GM21360 (cell line): ENCODE results near the gene BPI.
"Not testable (repeated sequence)": the region's sequence is repeated elsewhere in the genome, so short reads cannot be mapped to it uniquely, and the experiment has no call there.

Experiments
- ATAC-seq: cut with Tn5 transposase; IDR thresholded peaks from one replicate; pipeline ENCODE4 v1.9.1; 2021; ENCODE audit warnings: mild to moderate bottlenecking, moderate library complexity; ENCODE audit not compliant: unreplicated experiment

The BPI gene

DNA sequence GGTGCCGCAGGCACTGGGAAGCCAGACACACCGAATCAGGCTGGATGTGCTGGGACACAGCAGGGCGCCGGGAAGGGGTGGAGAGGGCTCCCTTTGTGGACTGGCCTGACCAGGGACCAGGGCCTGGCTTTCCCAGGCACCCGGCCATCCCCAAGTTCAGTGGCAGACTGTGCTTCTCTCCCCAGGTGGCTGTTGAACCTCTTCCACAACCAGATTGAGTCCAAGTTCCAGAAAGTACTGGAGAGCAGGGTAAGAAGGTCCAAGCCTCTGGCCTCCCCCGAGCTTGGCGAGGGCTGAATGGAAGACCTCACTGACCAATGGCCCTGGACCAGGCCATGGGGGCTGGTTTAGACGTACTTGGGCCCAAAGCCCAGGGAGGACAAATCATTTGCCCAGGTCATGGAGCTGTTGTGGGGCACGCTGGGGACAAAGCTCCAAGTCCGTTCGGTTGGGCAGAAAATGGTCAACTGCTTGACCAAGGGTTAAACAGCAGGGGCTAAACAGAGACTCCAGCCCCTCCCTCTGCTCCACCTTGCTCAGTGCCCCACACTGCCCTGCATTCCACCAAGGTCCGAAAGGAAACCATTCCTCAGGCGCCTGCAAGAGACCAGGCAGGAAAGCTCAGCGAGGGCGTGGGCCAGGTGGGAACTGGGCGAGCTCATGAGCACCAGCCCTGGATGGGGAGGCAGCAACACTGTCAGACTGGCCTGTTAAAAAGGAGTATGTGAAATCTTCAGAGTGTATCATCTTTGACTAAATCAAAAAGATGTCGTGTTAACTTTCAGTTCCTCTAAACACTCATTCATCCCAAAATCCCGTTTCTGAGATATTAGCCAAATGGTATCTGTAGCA is 51.4 kb downstream of the BPI start:
- no peak for ATAC-seq

DNA sequence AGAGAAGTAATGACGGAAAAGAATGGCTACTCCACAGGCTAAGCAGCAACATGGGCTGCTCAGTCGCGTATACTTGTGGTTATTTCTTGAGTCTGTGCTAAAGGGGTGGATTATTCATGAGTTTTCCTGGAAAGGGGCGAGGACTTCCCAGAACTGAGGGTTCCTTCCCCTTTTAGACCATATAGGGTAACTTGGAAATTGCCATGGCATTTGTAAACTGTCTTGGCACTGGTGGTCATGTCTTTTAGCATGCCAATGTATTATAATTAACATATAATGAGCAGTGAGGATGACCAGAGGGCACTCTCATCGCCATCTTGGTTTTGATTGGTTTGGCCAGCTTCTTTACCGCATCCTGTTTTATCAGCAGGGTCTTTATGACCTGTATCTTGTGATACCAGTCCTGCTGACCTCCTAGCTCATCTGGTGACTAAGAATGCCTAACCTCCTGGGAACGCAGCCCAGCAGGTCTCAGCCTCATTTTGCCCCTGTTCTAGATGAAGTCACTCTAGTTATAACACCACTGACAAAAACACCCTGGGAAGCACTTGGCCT is 53.8 kb downstream of the BPI start:
- ATAC-seq = no peak

DNA sequence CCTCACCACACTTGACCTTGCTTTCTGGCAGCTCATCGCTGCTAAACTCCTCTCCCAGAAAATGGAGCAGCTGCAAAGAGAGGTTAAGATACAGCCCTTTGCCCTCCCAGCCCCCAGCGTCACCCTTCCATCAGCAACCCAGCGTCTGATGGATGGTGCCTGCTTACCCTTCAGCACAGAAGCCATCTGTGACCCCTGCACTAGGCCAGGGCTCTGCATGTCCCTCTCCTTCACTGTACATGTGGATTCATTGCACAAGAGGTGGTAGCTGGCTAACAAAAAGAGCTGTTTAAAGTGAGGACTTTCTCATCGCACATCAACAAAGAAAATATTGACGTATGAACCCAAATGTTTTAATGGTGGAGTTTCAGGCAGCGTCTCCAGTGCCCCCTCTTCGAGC is 54.6 kb downstream of the BPI start:
- ATAC-seq = no peak

DNA sequence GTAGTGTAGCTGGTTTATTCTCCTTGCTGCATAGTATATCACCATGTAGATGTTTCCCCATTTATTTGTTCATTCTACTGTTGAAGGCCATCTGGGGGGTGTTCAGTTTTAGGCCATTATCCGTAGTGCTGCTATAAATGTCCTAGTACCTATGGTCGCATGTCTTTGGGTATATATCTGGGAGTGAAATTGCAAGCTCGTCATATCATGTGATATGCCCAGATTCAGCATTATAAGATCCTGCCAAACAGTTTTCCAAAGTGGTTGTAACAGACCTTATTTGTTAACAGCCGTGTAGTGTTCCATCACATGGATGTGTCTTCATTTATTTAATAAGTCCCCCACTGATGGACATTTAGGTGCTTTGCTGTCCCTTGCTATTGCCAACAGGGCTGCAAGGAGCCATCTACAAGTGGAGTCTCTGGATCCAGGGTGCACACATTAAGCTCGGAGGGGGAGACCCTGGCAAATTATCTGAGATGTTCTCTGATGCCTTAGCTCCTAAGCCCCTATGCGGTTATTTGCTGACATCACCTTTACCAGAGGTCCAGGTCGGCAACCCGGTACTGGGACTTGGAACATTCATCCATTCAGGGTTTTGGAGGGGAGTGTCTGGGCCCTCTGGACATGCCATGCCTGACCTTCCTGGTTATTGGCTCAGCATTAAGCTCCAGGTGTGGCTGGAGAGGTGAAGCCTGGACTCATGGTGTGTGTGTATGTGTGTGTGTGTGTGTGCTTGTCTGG is 59.2 kb downstream of the BPI start:
- no peak for ATAC-seq

DNA sequence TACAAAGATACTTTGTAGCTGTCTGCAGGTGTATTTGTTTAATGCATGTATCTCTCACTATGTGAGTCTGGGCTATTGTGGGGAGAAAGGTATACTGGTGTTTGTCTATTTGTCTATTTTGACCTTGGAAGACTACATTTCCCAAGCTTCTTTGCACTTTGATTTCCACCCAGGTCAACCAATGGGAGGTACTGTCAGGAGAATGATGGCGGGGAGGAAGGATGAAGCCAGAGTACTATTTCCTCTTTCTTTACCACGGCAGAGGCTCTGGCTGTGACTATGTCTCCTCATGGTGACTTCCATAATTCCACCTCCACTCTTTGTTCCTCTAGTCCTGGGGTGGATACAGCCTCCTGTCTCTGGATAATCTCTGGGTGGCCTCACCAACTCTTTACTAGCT is 65.4 kb downstream of the BPI start:
- no peak for ATAC-seq

DNA sequence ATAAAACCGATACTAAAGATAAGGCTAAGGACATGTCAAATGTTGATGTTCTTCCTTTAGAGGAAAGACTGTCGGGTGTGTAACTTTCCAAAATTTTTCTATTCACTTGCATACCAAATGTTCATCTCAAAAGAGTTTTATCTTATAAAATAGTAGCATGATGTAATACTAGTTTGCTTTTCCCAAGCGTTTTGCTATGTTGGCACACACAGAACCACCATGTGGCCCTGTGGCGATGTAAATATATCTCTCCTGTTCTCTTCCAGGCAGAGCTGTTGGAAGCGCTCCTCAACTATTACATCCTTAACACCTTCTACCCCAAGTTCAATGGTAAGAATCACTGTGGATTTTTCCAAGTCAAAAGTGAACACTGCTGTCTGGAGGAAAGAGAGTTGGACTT is 68.8 kb downstream of the BPI start:
- no peak for ATAC-seq

DNA sequence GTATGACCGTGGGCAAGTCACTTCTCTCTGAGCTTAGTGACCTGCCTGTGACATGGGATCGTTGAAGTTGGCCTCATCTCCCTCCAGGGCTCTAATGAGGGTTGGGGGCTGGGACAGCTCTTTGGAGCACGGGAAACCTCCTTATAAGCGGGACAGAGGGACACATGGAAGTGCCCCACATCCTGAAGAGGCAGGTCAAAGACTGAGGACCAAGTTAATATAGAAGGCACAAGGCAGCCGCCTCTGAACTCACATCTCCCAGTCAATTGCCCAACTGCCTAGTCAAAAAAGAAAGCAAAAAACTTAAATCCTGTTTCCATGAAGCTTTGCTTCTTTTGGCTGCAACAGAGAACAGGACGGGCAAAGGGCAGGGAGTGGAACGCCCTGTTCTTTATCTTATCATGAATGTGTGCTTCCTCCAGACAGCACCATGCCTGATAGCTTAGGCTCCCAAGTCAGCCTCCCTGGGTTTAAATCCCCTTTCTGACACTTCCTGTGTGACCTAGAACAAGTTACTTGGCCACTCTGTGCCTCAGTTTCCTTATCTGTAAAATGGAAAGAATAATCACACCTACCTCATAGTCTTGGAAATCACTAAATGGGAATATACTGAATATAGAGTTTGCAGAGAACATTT is 69.4 kb downstream of the BPI start:
- ATAC-seq = no peak

DNA sequence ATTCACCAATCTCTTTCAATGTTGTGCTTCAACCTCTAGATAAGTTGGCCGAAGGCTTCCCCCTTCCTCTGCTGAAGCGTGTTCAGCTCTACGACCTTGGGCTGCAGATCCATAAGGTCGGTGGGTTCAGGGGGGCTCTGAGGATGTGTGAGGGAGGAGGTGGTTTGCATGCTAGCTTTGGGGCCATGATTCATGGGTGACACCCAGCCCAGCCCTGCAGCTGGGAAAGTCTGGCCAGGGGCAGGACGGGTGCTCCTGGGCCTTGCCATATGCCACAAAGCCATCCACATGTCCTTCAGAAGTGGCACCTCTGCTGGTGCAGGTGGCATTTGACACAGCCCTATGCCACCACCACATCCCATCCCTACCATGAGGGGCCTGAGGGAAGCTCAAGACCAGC is 69.9 kb downstream of the BPI start:
- no peak for ATAC-seq

DNA sequence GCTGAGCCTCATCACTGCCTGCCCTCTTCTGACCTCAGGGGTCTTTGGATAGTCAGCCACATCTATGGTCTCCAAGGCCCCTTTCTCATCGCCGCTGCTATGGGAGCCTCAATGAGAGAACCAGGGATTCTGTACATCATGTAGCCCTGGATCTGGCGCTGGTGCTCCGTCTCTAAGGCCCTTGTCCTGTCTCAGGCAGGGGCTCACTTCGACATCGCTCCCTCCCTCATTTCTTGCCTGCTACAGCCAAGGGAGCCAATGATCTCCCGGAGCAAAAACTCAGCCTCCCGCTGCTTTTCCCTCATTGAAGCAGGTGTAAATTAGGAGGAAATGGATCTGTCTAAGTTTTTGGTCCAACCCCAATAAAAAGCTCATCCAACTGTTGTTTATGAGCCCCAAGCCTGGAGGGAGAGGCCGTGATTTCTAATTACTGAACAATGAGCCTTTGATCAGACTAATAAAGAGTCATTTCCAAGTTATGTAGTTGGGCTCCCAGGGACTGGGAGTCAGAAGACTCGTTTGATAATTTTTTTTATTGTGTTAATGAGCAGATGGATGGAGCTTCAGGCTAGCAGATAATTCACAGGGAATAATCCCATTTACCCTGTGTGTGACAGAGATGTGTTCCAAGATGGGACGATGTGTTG is 73.2 kb downstream of the BPI start:
- no peak for ATAC-seq

DNA sequence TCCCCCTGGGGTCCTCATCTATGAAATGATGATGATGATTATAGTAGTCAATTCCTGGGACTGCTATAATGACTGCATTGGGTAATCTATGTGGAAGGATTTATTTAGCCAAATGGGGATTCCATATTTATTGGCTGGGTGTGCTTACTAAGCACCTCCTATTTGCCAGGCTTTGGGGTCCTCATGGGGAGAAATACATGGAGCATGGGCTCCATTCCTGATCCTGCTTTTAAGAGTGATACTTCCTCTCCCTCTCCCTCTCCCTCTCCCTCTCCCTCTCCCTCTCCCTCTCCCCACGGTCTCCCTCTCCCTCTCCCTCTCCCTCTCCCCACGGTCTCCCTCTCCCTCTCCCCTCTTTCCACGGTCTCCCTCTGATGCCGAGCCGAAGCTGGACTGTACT is 73.9 kb downstream of the BPI start:
- ATAC-seq = not testable (repeated sequence)

DNA sequence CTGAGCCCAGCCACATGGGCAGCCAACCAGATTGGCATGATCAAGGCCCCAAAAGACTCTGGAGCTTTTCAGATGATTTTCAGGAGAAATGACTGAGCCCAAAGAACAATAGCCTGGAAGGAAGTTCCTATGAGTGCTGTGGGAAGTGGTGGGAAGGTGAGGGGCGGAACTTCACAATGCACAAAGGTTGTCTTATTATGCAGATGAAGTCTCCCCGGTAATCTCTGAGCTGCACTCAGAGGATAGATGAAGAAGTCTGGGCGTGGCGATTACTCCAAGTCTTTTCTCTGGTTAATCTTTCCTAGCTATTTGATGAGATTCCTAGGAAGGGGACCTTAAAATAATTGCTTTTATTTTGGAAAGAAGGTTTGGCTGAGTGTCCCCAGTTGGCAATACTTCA is 79.2 kb downstream of the BPI start:
- ATAC-seq = no peak

DNA sequence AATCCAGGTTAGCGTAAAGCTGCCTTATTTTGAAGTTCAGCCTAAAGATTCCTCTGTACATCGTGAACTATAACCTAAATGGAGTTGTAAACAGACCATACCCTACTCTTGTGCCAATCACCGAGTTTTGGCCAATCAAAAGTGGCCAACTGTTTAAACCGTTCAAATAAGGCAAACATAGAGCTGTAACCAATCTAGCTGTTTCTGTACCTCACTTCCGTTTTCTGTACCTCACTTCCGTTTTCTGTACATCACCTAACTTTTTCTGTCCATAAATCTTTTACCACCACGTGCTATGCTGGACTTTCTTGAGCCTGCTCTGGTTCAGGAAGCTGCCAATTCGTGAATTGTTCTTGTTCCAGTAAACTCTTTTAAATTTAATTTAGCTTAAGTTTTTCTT is 82.0 kb downstream of the BPI start:
- ATAC-seq = no peak

DNA sequence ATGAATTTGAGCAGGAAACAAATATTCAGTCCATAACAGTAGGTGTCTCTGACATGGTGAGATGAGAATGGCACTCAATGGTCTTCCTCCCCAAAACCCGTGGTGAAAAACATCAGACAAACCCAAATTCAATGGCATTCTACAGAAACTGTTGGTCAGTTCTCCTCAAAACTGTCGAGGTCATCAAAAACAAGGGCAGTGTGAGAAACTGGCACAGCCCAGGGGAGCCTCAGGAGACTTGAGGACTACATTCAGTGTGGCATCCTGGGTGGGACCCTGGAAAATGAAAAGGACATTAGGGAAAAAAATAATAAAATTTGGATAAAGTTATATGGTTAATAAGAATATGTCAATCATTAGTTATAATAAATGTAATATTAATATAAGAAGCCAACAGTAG is 82.9 kb downstream of the BPI start:
- ATAC-seq = no peak
